SH-SY5Y (cell line): ENCODE measurements around the gene MND1.

Experiments
- GATA2 ChIP-seq: IDR thresholded peaks from 2 replicates; pipeline ENCODE4 v1.6.1; 2011; ENCODE audit warnings: mild to moderate bottlenecking, low read depth, low read length
- GATA3 ChIP-seq: IDR thresholded peaks from 2 replicates; pipeline ENCODE4 v1.6.1; 2011; ENCODE audit warnings: low read depth, mild to moderate bottlenecking, low read length, moderate library complexity

- TF ChIP-seq GATA2 (peak; percentile 67; the same call in 1 of the 2 replicates), GATA3 (peak; percentile 73)
These were observed 3.5 kb downstream of the MND1 start for GRCh38 chr4:153348006-153348405.
